NOMO-1 treated with DMSO at 0.1 percent for 48 hours (cell line): Measurements from ENCODE around the gene PCDHA6.
A peak's percentile ranks its signal among the peaks of the same experiment; 100 is the strongest.
"Not testable (repeated sequence)": the region's sequence is repeated elsewhere in the genome, so short reads cannot be mapped to it uniquely, and the experiment has no call there.

Experiments
- DNase-seq: peaks from one replicate; lab custom pipeline; 2025; ENCODE audit not compliant: unreplicated experiment; lab: John Stamatoyannopoulos, UW

The PCDHA6 gene

DNA sequence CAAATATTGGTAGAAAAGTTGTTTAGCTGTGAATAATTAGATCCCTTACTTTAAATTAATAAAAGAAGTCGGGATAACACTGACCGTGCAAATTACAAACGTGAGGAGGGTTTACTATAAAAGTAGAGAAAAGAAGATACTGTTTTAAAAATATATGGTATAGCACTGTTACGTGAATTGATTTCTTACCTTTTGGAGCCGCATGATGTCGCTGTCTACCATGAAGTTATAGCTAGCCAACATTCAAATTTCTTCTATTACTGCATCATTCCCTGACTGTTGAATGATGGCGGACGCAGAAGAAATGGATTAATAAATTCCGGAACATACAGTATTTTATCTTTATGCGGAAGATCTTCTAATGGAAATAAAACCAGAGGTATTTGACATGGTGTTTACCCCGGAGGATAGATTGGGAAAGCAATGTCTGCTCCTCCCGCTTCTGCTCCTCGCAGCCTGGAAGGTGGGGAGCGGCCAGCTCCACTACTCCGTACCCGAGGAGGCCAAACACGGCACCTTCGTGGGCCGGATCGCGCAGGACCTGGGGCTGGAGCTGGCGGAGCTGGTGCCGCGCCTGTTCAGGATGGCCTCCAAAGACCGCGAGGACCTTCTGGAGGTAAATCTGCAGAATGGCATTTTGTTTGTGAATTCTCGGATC lies at the start of gene PCDHA6:
TSS of gene PCDHA6 (plus strand) at position 257 of the 658 bp plus-strand sequence. CDS start at position 389, 132 bp downstream.
- DNase-seq, result no peak

DNA sequence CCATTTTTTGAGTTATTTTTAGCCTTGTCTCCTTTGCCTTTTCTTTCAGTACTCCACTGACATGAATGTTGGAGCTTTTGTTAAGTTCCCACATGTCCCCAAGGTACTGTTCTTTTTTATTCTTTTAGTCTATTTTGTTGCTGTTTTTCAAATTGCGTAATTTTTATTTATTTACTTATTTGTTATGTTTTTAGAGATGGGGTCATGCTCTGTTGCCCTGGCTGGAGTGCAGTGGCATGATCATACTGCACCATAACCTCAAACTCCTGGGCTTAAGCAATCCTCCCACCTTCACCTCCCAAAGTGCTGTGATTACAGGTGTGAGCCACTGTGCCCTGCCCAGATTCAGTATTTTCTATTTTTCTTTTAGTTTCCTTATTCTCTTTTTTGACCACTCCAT lies 47.2 kb upstream of the PCDHA6 start:
- no peak for DNase-seq

DNA sequence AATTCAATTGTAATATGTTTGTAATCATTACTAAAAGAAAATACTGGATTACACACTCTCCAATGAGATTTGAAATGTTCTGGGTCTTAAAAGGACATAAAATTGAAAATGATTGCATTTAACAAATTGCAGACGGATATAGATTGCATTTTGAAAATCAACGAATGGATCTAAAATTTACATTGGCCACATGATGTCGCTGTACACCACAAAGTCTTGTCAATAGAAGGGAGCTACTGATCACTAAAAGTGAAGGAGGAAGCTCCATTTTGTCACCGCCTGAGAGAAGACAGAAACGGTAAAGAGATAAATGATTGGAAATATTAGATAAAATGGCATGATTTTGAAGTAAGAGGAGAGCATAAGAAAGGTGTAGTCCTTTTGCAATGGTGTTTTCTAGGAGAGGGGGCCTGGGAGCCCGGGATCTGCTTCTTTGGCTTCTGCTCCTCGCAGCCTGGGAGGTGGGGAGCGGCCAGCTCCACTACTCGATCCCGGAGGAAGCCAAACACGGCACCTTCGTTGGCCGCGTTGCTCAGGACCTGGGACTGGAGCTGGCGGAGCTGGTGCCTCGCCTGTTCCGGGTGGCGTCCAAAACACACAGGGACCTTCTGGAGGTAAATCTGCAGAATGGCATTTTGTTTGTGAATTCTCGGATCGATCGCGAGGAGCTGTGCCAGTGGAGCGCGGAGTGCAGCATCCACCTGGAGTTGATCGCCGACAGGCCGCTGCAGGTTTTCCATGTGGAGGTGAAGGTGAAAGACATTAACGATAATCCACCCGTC lies 41.7 kb upstream of the PCDHA6 start, which contains the start of gene PCDHA1:
TSS of gene PCDHA1 (plus strand) at position 236 of the 782 bp plus-strand sequence.
- DNase-seq, result peak; percentile 59

GRCh38 chr5:140787422-140787821 lies 40.3 kb upstream of the PCDHA6 start:
- DNase-seq, result not testable (repeated sequence)

DNA sequence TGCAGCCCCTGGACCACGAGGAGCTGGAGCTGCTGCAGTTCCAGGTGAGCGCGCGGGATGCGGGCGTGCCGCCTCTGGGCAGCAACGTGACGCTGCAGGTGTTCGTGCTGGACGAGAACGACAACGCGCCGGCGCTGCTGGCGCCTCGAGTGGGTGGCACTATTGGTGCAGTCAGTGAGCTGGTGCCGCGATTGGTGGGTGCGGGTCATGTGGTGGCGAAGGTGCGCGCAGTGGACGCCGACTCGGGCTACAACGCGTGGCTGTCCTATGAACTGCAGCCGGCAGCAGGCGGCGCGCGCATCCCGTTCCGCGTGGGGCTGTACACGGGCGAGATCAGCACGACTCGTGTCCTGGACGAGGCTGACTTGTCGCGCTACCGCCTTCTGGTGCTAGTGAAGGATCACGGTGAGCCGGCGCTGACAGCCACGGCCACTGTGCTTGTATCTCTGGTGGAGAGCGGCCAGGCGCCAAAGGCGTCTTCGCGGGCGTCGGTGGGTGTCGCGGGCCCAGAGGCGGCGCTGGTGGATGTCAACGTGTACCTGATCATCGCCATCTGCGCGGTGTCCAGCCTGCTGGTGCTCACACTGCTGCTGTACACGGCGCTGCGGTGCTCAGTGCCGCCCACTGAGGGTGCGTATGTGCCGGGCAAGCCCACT lies 39.8 kb upstream of the PCDHA6 start:
- not testable (repeated sequence) for DNase-seq

GRCh38 chr5:140791089-140791488 lies 36.7 kb upstream of the PCDHA6 start:
- peak; percentile 75 for DNase-seq

GRCh38 chr5:140794595-140795258 lies 33.0 kb upstream of the PCDHA6 start, which contains the start of gene PCDHA2:
TSS of gene PCDHA2 (plus strand) at chr5:140794852.
- no peak for DNase-seq

GRCh38 chr5:140795259-140795641 lies 32.5 kb upstream of the PCDHA6 start:
- no peak for DNase-seq

GRCh38 chr5:140796072-140796717 lies 31.6 kb upstream of the PCDHA6 start:
- not testable (repeated sequence) for DNase-seq

GRCh38 chr5:140796718-140797095 lies 31.1 kb upstream of the PCDHA6 start:
- no peak for DNase-seq

DNA sequence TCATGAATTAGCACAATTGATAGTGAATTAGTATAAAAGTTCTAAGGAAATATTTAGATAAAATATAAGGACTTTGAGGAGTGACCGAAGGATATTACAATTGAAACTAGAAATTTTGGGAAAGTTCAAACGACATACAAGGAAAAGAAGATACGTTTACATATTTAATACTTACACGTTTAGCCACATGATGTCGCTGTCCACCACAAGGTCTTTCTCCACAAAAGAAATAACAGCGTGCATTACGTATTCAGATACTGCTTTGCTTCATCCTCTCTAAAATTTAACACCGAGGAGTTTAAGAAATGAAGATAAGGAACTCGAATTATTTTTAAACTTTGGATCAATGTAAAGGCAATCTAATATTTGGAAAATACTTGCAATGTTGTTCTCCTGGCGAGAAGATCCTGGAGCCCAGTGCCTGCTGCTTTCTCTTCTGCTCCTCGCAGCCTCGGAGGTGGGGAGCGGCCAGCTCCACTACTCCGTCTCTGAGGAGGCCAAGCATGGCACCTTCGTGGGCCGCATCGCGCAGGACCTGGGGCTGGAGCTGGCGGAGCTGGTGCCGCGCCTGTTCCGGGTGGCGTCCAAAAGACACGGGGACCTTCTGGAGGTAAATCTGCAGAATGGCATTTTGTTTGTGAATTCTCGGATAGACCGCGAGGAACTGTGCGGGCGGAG lies 26.8 kb upstream of the PCDHA6 start, which contains the start of gene PCDHA3:
TSS of gene PCDHA3 (plus strand) at position 242 of the 678 bp plus-strand sequence.
- DNase-seq, result no peak

- no peak for DNase-seq
These were observed 26.3 kb upstream of the PCDHA6 start for GRCh38 chr5:140801494-140801841.

DNA sequence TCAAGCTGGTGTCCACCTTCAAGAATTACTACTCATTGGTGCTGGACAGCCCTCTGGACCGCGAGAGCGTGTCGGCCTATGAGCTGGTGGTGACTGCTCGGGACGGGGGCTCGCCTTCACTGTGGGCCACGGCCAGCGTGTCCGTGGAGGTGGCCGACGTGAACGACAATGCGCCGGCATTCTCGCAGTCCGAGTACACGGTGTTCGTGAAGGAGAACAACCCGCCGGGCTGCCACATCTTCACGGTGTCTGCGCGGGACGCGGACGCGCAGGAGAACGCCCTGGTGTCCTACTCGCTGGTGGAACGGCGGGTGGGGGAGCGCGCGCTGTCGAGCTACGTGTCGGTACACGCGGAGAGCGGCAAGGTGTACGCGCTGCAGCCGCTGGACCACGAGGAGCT lies 25.4 kb upstream of the PCDHA6 start:
- DNase-seq, result not testable (repeated sequence)

GRCh38 chr5:140802781-140803271 lies 24.9 kb upstream of the PCDHA6 start:
- DNase-seq, result no peak

GRCh38 chr5:140806834-140807775 lies 20.7 kb upstream of the PCDHA6 start, which contains the start of gene PCDHA4:
TSS of gene PCDHA4 (plus strand) at chr5:140807068.
- no peak for DNase-seq

- DNase-seq, result not testable (repeated sequence)
These were observed 19.4 kb upstream of the PCDHA6 start for GRCh38 chr5:140808241-140808888.

DNA sequence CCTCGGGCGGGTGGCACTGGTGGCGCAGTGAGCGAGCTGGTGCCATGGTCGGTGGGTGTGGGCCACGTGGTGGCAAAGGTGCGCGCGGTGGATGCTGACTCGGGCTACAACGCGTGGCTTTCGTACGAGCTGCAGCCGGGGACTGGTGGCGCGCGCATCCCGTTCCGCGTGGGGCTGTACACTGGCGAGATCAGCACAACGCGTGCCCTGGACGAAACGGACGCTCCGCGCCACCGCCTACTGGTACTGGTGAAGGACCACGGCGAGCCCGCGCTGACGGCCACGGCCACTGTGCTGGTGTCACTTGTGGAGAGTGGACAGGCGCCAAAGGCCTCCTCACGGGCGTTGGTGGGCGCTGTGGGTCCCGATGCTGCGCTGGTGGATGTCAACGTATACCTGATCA lies 18.9 kb upstream of the PCDHA6 start:
- DNase-seq, result no peak
